ENCODE data around the gene DENND4B.

DENND4B gene

DNA sequence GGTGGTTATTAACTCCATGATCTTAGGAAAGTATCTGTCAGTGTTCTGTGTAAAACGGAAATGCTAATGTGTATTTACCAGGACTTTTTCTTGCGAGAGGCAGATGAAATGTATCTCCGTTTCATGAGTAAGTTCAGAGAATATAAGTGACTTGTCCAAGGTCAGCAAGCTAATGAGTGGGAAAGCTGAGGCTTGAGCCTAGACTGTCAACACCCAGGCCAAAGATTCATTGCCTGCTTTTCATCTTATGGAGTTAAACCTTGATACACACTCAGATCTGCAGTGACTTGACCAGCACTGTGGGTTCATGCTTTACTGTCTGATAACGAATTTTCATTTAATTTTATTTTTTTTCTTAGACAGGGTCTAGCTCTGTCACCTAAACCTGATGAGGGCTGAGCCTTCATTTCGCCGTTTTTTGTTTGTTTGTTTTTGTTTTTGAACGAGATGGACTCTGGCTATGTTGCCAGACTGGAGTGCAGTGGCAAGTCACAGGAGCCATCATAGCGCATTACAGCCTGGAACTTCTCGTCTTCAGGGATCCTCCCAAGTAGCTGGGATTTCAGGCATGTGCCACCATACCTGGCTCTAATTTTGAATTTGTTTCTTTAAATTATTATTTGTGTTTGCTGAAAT is 31.9 kb upstream of the DENND4B start:
- Mint-ChIP-seq H3K4me1 (peaks cover 37% of the 10 kb centered on the region), H3K27me3 (no peaks in the 10 kb centered on the region), H3K36me3 (peaks cover 13% of the 10 kb centered on the region), H3K4me3 (peak overlapping the region; percentile 97), H3K27ac (peak overlapping the region; percentile 95), H3K9me3 (no peaks in the 10 kb centered on the region)

DNA sequence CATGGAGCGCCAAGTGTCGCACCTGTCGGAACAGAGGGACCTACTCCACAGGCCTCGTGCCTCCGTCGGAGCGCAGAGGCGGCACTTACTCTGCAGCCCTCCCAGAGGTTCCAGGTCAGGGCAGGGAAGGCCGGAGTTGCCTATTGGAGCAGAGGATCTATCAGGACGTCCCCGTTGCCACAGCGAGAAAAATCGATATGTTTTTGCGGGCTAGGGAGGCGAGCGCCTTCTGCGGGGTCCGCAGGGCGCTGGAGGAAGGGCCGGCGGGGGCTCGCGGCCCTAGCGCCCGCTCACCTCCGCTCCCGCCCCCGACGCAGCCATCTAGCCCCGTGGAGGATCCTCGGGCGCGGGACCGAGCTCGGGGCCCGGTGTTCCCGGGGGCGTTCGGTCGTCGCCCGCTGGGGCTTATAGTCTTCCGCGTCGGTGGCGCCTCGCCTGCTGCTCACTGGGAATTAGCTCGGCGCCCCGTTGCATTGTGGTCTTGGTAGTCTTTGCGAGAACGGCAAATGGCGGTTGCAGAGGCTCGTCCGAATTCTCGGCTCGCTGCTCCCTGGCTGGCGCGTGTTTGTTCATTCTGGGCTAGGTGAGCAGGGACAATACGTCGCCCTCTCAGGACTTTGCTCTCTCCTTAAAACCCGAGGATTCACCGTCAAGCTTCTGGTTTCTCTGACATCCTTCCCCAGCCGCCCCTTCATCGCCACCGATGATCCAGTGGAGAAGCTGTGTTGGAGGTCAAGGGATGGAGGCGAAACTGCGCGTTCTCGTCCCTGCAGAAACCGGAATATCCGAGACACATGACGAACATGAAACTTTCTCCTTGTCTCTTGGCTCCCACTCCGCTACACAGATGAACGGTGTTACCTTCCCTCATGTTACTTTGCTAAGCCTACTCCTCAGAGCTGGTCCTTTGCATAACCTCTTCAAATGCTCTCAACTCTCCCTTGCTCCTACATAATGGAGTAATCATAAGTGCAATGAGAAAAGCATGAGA is 31.0 kb upstream of the DENND4B start, which contains the start of gene JTB:
Gene JTB, minus strand, starts transcription at position 425 of the 991 bp plus-strand sequence. Its CDS starts 422 bp downstream, at position 3.
- H3K4me1 Mint-ChIP-seq: peaks cover 39% of the 10 kb centered on the region
- peak within 1 kb of the TSS; percentile 96 for H3K27ac Mint-ChIP-seq
- H3K9me3 Mint-ChIP-seq: no peaks in the 10 kb centered on the region
- no peaks in the 10 kb centered on the region for H3K27me3 Mint-ChIP-seq
- H3K36me3 Mint-ChIP-seq: peaks cover 16% of the 10 kb centered on the region
- H3K4me3 Mint-ChIP-seq: peak within 1 kb of the TSS; percentile 97

GRCh38 chr1:153976819-153977249 is 30.3 kb upstream of the DENND4B start:
- peak overlapping the region; percentile 96 for H3K27ac Mint-ChIP-seq
- H3K27me3 Mint-ChIP-seq: no peaks in the 10 kb centered on the region
- H3K4me1 Mint-ChIP-seq: peaks cover 46% of the 10 kb centered on the region
- peak overlapping the region; percentile 97 for H3K4me3 Mint-ChIP-seq
- H3K9me3 Mint-ChIP-seq: no peaks in the 10 kb centered on the region
- H3K36me3 Mint-ChIP-seq: peaks cover 17% of the 10 kb centered on the region

GRCh38 chr1:153973525-153973924 is 27.0 kb upstream of the DENND4B start:
- Mint-ChIP-seq H3K4me1 (peaks cover 45% of the 10 kb centered on the region), H3K27me3 (no peaks in the 10 kb centered on the region), H3K4me3 (no peak overlapping the region)

GRCh38 chr1:153973071-153973470 is 26.6 kb upstream of the DENND4B start:
- H3K9me3 Mint-ChIP-seq: no peaks in the 10 kb centered on the region
- no peak overlapping the region for H3K4me3 Mint-ChIP-seq
- H3K4me1 Mint-ChIP-seq: peaks cover 41% of the 10 kb centered on the region
- peak overlapping the region; percentile 73 for H3K27ac Mint-ChIP-seq
- no peaks in the 10 kb centered on the region for H3K27me3 Mint-ChIP-seq
- H3K36me3 Mint-ChIP-seq: peaks cover 17% of the 10 kb centered on the region

More at GRCh38 chr1:153973525-153973924, 27.0 kb upstream of the DENND4B start:
- no peaks in the 10 kb centered on the region for H3K9me3 Mint-ChIP-seq
- H3K36me3 Mint-ChIP-seq: peaks cover 17% of the 10 kb centered on the region
- H3K27ac Mint-ChIP-seq: peak overlapping the region; percentile 73

GRCh38 chr1:153970346-153970745 is 23.8 kb upstream of the DENND4B start:
- H3K27ac Mint-ChIP-seq: no peak overlapping the region

DNA sequence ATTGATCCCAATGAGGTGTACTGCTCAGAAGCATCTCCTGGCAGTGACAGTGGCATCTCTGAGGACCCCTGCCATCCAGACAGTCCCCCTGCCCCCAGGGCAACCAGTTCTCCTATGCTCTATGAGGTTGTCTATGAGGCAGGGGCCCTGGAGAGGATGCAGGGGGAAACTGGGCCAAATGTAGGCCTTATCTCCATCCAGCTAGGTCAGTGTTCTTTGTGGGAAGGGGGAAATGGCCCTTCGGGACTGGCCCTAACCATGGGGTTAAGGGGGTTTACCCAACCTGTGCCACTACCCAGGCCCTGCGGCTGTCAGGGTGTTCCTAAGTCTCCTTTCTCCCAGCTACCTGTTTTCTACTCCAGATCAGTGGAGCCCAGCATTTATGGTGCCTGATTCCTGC is 22.5 kb upstream of the DENND4B start:
- peaks cover 4% of the 10 kb centered on the region for H3K36me3 Mint-ChIP-seq
- H3K4me3 Mint-ChIP-seq: peak overlapping the region; percentile 32
- H3K27me3 Mint-ChIP-seq: no peaks in the 10 kb centered on the region
- H3K4me1 Mint-ChIP-seq: peaks cover 41% of the 10 kb centered on the region
- no peaks in the 10 kb centered on the region for H3K9me3 Mint-ChIP-seq
- H3K27ac Mint-ChIP-seq: peak overlapping the region; percentile 66

More at GRCh38 chr1:153970346-153970745, 23.8 kb upstream of the DENND4B start:
- Mint-ChIP-seq H3K27me3 (no peaks in the 10 kb centered on the region), H3K4me3 (no peak overlapping the region), H3K4me1 (peaks cover 45% of the 10 kb centered on the region), H3K36me3 (peaks cover 8% of the 10 kb centered on the region), H3K9me3 (no peaks in the 10 kb centered on the region)

- Mint-ChIP-seq H3K36me3 (peaks cover 4% of the 10 kb centered on the region), H3K27me3 (no peaks in the 10 kb centered on the region), H3K9me3 (no peaks in the 10 kb centered on the region), H3K4me1 (peaks cover 46% of the 10 kb centered on the region), H3K27ac (no peak overlapping the region), H3K4me3 (peak overlapping the region; percentile 92)
These were observed 21.9 kb upstream of the DENND4B start for GRCh38 chr1:153968408-153968807.

DNA sequence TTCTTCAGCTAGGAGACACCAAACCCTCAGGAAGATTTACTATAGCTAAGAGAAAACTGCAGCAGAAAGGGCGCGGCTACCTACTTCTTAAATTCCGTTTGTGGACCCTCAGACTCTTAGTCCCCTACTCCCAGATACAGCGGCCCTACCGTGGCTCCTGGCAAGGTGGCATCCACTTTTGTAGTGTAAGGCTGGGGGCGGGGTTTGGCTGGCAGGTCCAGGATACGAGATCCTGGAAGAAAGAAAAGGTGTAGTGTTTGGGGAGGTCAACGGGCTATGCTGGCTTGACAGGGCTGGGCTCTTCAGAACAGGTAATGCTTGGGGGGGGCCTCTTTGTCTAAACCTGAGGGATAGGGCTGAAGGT is 21.5 kb upstream of the DENND4B start:
- Mint-ChIP-seq H3K27me3 (no peaks in the 10 kb centered on the region), H3K4me3 (peak overlapping the region; percentile 92), H3K36me3 (peaks cover 4% of the 10 kb centered on the region), H3K9me3 (no peaks in the 10 kb centered on the region), H3K4me1 (peaks cover 48% of the 10 kb centered on the region), H3K27ac (peak overlapping the region; percentile 91)

DNA sequence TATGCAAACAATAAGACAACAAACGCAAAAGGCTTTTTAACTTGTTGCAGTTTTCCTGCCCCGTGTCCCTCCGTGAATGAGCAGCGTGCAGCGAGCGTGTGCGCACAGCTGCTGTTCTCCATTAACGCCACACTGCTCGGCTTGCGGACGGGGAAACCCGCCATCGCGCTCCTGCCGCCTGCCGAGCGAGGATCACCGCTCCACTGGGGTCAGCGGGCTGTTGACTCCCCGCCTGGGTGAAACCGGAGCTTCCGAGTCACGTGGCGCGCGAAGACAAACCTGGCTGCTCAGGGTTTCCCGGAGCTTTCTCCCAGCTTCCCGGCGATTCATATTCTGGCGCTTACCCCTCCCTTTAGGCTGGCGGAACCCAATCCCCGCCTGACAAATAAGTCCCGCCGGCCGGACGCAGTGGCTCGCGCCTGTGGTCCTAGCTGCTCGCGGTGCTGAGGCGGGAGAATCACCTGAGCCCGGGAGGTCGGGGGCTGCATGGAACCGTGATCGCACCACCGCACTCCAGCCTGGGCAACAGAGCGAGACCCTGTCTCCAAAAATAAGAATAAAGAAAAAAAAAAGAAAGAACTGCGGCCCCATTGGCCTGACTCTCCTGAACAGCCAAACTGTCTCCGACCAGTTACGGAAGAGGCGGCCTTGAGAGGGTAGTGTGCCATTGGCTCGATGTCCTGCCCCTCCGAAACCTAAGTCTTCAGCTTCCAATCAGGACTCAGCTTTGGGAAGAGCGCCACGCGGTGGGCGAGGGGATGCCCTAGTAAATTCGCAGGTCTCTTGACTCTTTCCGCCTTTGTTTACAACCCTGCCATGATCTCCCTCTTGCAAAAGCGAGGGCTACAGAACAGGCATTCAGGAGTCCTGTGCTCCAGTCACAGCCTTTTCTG is 20.8 kb upstream of the DENND4B start, which contains the start of gene CREB3L4:
Gene CREB3L4, plus strand, starts transcription at position 796 of the 893 bp plus-strand sequence. CDS start 624 bp downstream, outside the sequence.
- Mint-ChIP-seq H3K27me3 (no peaks in the 10 kb centered on the region), H3K9me3 (no peaks in the 10 kb centered on the region)

GRCh38 chr1:153963850-153964331 is 17.4 kb upstream of the DENND4B start:
- Mint-ChIP-seq H3K4me1 (peaks cover 52% of the 10 kb centered on the region), H3K4me3 (peak overlapping the region; percentile 93), H3K36me3 (peaks cover 1% of the 10 kb centered on the region), H3K27ac (peak overlapping the region; percentile 93), H3K27me3 (no peaks in the 10 kb centered on the region), H3K9me3 (no peaks in the 10 kb centered on the region)

More for the DNA sequence above, 20.8 kb upstream of the DENND4B start, which contains the start of gene CREB3L4:
- Mint-ChIP-seq H3K4me1 (peaks cover 50% of the 10 kb centered on the region), H3K36me3 (peaks cover under 1% of the 10 kb centered on the region), H3K4me3 (peak within 1 kb of the TSS; percentile 92), H3K27ac (peak within 1 kb of the TSS; percentile 91)

DNA sequence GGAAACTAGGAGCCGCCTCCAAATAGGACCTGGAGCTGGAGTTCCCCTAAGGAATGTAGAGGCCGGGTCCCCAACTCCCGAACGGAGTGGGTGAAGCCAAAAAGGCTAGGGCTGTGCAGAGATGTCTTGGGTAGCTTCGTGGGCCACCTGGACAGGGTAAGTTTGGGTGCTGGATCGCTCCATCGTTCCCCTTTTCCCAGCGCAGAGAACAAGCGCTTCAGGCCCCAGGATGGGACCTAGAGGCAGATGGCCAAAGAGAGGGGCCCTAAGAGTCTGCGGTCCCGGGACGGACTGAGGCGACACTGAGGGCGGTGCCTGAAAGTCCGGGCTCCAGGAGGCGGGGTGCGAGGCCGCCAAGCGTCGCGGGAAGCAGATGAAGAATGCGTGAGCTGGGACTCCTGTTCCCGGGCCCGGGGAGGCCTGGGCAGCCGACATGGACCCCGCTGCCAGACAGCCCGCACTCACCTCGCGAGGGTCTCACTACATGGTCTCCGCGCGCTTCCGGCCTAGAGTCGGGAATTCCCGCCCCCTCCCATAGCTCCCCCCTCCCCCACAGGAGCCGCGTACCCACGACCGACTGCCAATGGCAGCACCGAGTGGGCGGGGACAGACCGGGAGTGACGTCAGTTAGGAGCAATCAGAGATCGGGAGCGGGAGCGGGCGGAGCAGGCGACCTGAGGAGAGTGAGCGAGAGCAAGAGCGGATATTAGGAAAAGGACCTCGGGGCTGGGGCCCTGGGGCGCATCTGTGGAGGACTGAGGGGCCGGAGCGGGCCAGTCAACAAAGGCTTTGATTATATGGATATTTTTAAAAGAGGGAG is 16.7 kb upstream of the DENND4B start, which contains the start of gene SLC39A1:
Gene SLC39A1, minus strand, starts transcription at position 508 of the 820 bp plus-strand sequence. CDS start 822 bp downstream, outside the sequence.
- Mint-ChIP-seq H3K4me3 (peak within 1 kb of the TSS; percentile 93), H3K36me3 (peaks cover 1% of the 10 kb centered on the region), H3K9me3 (no peaks in the 10 kb centered on the region), H3K4me1 (peaks cover 56% of the 10 kb centered on the region), H3K27ac (peak within 1 kb of the TSS; percentile 93), H3K27me3 (no peaks in the 10 kb centered on the region)

DNA sequence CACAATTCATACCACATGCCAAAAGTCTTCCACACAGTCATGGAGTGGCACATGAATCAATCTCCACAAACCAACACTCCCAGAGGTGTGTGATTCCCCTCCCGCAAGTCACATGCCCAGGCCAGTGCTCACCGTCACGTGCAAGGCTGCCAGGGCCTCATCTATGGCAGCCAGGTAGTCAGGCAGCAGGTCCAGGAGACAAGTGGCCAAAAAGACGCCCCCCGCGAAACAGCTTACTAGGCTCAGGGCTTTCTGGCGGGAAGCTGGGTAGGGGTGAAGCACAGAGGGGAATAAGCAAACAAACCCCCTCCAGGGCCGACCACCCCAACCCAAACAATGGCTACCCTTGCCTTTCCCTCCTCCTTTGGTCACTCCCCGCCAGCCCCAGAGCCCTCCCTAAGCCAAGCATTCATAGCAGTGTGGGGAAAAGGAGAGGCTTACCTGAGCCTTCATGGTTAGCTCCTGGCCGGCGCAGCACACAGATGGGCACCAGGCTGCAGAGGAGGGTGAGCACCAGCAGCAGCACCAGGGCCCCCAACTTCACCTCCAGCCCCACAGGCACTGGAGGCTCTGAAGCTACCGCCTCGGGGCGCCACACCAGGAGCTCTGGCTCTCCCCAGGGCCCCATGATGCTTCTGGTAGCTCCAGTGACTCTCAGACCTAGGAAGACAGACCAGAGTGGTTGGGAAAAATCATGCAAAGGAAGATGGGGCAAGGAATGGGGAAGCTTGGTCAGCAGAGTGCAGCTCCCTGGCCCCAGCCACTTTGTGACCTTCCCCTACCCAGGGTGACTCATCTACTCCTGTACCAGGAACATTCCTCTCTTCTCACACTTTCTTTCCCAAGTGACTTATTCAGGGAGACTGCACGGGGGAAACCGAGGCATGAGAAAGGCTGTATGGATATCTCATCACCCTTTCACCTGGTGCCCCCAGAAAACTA is 15.8 kb upstream of the DENND4B start:
- H3K27ac Mint-ChIP-seq: peak overlapping the region; percentile 93
- peaks cover 1% of the 10 kb centered on the region for H3K36me3 Mint-ChIP-seq
- peak overlapping the region; percentile 93 for H3K4me3 Mint-ChIP-seq
- H3K4me1 Mint-ChIP-seq: peaks cover 50% of the 10 kb centered on the region
- H3K9me3 Mint-ChIP-seq: no peaks in the 10 kb centered on the region
- H3K27me3 Mint-ChIP-seq: no peaks in the 10 kb centered on the region

Measured in activated naive CD4-positive, alpha-beta T cell treated with anti-CD3 and anti-CD28 coated beads, Interleukin-2, amount 50 U/mL, for 24 hours (primary cell).